T-helper 1 cell (primary cell): ENCODE measurements around the gene MUC5B.

ENCODE experiments used
- DNase-seq, 5 donors: peaks; one replicate each; pipeline ENCODE4 v3.0.0-alpha.2; 2012 to 2020

Gene MUC5B

GRCh38 chr11:1267441-1268100 lies 44.7 kb downstream of the MUC5B start:
- no peak for DNase-seq

GRCh38 chr11:1269957-1270356 lies 47.1 kb downstream of the MUC5B start:
- no peak for DNase-seq

- DNase-seq: no peak
Observed at GRCh38 chr11:1270476-1270875, 47.6 kb downstream of the MUC5B start.

DNA sequence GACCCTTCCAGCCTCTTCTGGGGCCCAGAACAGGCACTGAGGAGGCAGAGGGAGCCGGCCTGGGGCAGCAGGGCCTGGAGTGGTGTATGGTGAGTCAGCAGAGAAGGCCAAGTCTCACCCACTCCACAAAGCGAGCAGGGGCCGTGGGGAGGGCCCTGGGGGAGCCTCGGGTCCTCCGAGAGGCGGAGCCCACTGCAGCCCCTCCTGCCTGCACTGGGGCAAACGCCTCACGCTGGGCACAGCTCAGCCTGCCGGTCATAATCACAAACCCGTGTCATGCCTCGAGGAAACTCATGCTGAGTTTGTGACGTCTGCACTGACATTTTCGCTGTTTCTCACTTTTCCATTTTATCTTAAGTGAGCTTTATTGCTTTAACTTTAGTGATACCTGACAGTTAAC lies 48.1 kb downstream of the MUC5B start:
- DNase-seq: no peak

DNA sequence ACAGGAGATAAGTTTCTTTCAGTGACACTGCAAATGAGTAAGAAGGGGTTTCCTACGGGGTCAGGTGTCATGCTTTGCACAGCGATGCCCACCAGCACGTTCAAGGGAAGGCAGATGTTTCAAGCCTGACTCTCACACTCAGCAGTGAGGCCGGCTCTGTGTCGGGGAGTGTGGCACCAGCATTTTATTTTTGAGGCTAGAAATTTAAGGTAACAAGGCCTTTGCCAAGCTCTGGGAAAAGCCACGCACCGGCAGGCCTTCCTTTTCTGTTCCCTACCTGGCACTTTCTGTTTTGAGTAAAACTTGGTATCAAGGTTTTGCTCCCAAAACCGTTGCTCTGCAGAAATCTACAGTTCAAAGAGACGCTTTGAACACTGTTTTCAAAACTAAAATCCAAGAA lies 48.5 kb downstream of the MUC5B start:
- DNase-seq: no peak

GRCh38 chr11:1271927-1272326 lies 49.1 kb downstream of the MUC5B start:
- DNase-seq: no peak

DNA sequence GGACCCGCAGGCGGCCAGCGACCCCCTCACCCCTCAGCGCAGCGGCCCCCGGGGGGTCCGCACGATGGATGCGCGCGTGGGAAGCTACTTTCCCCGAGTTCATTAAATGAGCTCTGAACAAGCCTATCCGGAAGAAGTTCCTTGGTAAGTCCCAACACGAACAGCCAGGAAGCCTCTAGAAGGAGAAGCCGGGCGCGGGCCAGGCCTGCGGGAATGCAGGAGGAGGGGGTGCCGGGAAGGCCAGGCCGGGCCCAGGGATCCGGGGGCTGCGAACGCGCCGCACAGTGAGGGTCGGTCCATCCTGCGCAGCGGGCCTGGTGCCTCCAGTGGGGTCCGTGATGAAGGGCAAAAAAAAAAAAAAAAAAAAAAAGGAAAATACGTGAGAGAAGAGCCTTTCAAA lies 49.7 kb downstream of the MUC5B start:
- DNase-seq: no peak

- no peak for DNase-seq
Observed at GRCh38 chr11:1274501-1274900, 51.6 kb downstream of the MUC5B start.

DNA sequence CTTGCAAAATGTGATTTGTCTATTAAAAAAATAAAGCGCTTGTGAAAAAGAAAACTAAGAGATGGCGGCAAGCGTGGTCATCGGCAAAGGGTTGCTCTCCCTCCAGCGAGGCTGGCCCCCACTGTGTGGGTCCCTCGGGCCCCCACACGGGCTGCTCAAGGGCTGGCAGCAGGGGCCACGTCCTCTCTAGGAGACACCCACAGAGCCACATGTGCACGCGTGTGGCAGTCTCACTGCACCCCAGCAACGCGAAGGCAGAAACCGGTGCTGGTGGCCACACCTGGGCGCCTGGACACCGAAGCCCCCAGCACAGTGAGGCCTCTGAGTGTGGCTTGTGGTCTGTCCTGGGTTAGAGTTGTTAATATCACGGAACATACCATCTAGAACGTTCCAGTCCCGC lies 52.2 kb downstream of the MUC5B start:
- no peak for DNase-seq

DNA sequence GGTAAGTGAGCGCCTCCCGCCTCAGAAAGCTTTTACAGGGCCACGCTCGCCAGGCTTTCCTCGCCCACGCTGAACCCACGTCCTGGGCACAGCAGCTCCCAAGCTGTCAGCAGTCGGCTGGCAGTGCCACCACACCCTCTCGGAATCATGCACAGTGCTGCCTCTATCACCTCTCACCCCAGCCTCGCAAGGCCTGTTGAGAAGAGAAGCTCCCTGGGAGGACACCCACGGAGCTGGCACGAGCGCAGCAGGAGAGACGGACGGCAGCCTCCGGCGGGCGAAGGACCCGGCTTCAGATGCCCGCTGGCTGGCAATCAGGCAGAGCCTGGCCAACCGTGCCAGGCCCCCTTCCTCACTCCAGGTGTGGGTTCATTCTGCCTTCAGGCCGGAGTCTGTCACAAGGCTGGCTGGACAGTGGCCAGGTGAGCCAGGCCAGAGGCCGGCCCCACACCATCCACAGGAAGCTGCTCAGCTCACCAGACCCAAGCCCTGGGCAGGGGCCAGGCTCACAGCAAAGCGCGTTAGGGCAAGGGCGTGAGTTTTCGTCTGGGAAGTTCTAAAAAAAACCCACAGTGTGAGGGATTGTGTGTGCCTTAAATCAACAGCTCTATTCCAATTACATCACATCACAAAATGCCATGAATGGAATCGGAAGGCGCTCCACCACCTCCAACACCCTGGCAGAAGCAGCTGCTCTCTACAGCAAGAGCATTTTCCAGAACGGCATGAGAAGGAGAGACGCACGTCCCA lies 53.4 kb downstream of the MUC5B start:
- no peak for DNase-seq

GRCh38 chr11:1276866-1277615 lies 54.2 kb downstream of the MUC5B start:
- DNase-seq: no peak

DNA sequence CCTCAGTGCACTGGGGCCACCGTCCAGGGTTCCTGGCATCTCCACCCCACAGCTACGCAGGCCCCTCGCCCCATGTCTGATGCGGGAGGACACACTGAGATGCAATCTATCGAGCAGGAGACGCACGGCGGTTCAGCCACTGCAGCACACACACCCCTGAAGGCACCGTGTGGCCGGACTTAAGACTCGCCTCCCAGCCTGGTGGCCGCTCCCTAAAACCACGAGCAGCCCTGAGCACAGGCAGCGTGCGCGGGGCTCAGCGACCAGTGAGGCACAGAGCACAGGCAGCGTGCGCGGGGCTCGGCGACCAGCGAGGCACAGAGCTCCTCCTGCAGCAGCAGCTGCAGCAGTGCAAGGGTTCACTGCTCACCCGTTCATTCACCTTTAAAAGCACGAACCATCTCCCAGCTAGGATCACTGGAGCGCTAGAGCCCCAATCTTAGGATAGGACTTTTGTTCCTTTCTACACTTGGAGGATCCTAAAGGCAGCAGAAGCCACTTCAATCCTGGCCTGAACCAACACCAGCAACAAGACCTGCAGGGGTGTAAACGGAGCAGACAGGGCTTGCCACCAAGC lies 55.2 kb downstream of the MUC5B start:
- no peak for DNase-seq

GRCh38 chr11:1278766-1279673 lies 56.2 kb downstream of the MUC5B start:
- DNase-seq: no peak

DNA sequence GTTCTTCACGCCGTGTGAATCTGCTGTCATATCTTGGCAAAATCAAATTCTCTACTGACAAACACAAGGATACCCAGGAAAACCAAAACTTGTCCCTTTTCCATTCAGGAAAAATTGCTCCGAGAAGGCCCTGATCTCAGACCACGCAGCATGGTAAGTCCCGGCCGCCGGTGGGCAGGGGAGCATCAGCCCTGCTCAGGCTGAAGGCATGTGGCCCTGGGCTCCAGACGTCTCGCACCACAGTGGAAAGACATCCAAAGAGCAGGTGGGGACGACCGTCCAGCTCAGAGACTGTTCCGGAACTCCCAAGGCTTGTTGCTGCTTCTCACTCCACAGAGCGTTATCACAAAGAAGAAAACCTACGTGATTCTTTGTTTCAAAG lies 56.8 kb downstream of the MUC5B start:
- no peak for DNase-seq

GRCh38 chr11:1280116-1281035 lies 57.5 kb downstream of the MUC5B start:
- DNase-seq: no peak

DNA sequence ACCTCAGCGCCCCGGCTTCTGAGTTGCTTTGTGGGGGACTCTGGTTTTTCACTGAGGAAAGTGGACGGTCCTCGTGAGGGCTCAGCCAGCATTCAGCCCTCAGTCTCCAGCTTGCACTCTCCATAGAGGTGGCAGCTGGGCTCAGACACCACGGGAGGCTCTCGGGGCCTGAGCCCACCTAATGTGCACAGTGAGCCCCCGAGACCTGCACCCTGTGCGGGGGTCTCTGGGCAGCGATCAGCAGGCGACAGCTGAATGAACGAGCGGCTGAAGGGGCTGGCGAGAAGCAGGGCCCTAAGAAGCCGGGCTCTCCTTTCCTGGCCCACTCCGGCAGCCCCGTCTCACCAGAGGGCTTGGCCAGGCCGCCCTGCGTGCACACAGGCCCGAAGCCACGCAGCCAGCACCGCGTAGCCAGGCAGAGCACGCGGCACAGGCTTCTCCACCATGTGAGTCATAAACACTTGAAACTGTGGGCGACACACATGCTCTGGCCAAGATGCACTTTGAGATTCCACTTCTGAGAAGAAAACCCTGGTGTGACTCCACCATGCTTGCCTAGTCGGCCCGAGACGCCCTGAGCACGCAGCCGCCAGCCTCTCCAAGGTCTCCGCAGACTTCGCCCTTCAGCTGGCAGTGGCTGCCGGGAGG lies 58.6 kb downstream of the MUC5B start:
- DNase-seq: no peak

- no peak for DNase-seq
Observed at GRCh38 chr11:1281974-1282365, 59.1 kb downstream of the MUC5B start.

GRCh38 chr11:1283091-1283511 lies 60.2 kb downstream of the MUC5B start:
- DNase-seq: no peak

DNA sequence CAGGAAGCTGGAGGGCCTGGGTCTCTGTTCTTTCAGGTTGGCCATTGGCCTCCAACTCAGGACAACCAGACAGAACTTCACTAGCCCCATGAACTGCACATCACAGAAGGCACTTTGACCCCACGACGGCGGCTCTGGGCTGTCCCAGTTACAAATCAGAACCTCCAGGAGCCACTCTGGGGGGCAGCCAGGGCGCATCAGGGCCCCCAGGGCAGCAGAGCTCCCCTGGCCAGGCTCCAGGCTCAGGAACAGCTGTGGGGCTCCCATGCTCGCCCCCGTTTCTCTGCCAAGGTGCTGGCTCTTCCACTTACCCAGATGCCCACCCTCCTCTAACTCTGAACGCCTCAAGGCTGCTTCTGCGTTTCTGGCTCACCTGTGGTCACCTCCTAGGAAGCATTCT lies 61.0 kb downstream of the MUC5B start:
- no peak for DNase-seq

- DNase-seq: no peak
Observed at GRCh38 chr11:1285316-1285744, 62.5 kb downstream of the MUC5B start.

- DNase-seq: no peak
Observed at GRCh38 chr11:1285876-1286275, 63.0 kb downstream of the MUC5B start.
